ENCODE data around the gene SORBS2. TPM values are rescaled to one million over a fixed set of nuclear protein-coding genes. Genes with fewer than 3 reads are reported as not detected.

SORBS2 gene
- total and polyA plus RNA-seq, 2 of the 4 experiments (the other 2 are of a cell fraction), result 0.18 TPM; not detected in 1

- H3K56ac ChIP-seq (ENCODE audit: extremely low read depth, insufficient read depth, low read length), result no peak overlapping the region
- H2BK15ac ChIP-seq (ENCODE audit: low read depth, low read length), result no peak overlapping the region
- ChIA-PET POLR2A (ENCODE audit: unreplicated experiment) (no interaction called here), CTCF (no interaction called here)
- dilution Hi-C loops (cut with HindIII; ENCODE audit: low sequenced_read_pairs, unreplicated experiment) (no loop called here), intact Hi-C loops (cut with micrococcal nuclease) (no loop called here), in situ Hi-C loops (cut with MboI; ENCODE audit: low sequenced_read_pairs) (no loop called here)
- no peaks in the 10 kb centered on the region for H3K79me1 ChIP-seq (ENCODE audit: low read depth in 1 of 2, low read length in 2 of 2)
- ATAC-seq (ENCODE audit: low read depth) (no peak), DNase-seq (no peak)
- no peak overlapping the region for H3K27ac ChIP-seq (ENCODE audit: insufficient read depth, low read length)
- H3K4ac ChIP-seq (ENCODE audit: low read depth, low read length), result no peak overlapping the region
- no peak overlapping the region for H2AK5ac ChIP-seq (ENCODE audit: low read depth, low read length)
- H2BK120ac ChIP-seq (ENCODE audit: low read depth, low read length), result no peak overlapping the region
- H3K36me3 ChIP-seq (ENCODE audit: control insufficient read depth, insufficient read depth, low read length), result no peaks in the 10 kb centered on the region
- H2BK5ac ChIP-seq (ENCODE audit: low read depth, low read length, poor library complexity, severe bottlenecking), result no peak overlapping the region
- H4K5ac ChIP-seq (ENCODE audit: low read depth, low read length), result no peak overlapping the region
- no peak overlapping the region for H3K23ac ChIP-seq (ENCODE audit: low read depth, low read length)
- H4K8ac ChIP-seq (ENCODE audit: low read depth in 2 of 2, low read length in 2 of 2), result no peak overlapping the region
- H3K9me3 ChIP-seq (ENCODE audit: control insufficient read depth, insufficient read depth, low read length), result no peaks in the 10 kb centered on the region
- no peaks in the 10 kb centered on the region for H3K9me1 ChIP-seq (ENCODE audit: insufficient read depth, low read length)
- TF ChIP-seq RCOR1 (IDR thresholded peaks at IDR 0.05; ENCODE audit: insufficient replicate concordance, low read length), result no peak
- no peak for TF ChIP-seq RFX5 (IDR thresholded peaks at IDR 0.05; ENCODE audit: low read depth, low read length)
- TF ChIP-seq, protein P1, sequence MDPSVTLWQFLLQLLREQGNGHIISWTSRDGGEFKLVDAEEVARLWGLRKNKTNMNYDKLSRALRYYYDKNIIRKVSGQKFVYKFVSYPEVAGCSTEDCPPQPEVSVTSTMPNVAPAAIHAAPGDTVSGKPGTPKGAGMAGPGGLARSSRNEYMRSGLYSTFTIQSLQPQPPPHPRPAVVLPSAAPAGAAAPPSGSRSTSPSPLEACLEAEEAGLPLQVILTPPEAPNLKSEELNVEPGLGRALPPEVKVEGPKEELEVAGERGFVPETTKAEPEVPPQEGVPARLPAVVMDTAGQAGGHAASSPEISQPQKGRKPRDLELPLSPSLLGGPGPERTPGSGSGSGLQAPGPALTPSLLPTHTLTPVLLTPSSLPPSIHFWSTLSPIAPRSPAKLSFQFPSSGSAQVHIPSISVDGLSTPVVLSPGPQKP (IDR thresholded peaks at IDR 0.05; ENCODE audit: borderline replicate concordance, low read depth, low read length), result no peak
- TF ChIP-seq, protein P2, sequence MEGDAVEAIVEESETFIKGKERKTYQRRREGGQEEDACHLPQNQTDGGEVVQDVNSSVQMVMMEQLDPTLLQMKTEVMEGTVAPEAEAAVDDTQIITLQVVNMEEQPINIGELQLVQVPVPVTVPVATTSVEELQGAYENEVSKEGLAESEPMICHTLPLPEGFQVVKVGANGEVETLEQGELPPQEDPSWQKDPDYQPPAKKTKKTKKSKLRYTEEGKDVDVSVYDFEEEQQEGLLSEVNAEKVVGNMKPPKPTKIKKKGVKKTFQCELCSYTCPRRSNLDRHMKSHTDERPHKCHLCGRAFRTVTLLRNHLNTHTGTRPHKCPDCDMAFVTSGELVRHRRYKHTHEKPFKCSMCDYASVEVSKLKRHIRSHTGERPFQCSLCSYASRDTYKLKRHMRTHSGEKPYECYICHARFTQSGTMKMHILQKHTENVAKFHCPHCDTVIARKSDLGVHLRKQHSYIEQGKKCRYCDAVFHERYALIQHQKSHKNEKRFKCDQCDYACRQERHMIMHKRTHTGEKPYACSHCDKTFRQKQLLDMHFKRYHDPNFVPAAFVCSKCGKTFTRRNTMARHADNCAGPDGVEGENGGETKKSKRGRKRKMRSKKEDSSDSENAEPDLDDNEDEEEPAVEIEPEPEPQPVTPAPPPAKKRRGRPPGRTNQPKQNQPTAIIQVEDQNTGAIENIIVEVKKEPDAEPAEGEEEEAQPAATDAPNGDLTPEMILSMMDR (conservative IDR thresholded peaks at IDR 0.05; ENCODE audit: low read depth, low read length), result no peak
- no peak for TF ChIP-seq CEBPB (IDR thresholded peaks at IDR 0.05; ENCODE audit: low read depth, low read length)
- no peak for TF ChIP-seq FOS (IDR thresholded peaks at IDR 0.05; ENCODE audit: low read depth, low read length)
- no peak for TF ChIP-seq CHD1 (IDR thresholded peaks at IDR 0.05; ENCODE audit: low read depth, low read length)
- TF ChIP-seq MXI1 (IDR thresholded peaks at IDR 0.05; ENCODE audit: borderline replicate concordance, low read depth, low read length), result no peak
- TF ChIP-seq NFE2L2 (IDR thresholded peaks at IDR 0.05; ENCODE audit: low read depth, low read length), result no peak
- no peak for TF ChIP-seq POLR2A (IDR thresholded peaks at IDR 0.05; ENCODE audit: low read depth, low read length)
- no peak for TF ChIP-seq MAZ (IDR thresholded peaks at IDR 0.05; ENCODE audit: borderline replicate concordance, low read depth, low read length)
- TF ChIP-seq MAFK (IDR thresholded peaks at IDR 0.05; ENCODE audit: low read depth, low read length), result no peak
- TF ChIP-seq BHLHE40 (IDR thresholded peaks at IDR 0.05; ENCODE audit: low read depth, low read length), result no peak
- no peak for TF ChIP-seq RAD21 (IDR thresholded peaks at IDR 0.05; ENCODE audit: low read length)
- TF ChIP-seq, protein P3, sequence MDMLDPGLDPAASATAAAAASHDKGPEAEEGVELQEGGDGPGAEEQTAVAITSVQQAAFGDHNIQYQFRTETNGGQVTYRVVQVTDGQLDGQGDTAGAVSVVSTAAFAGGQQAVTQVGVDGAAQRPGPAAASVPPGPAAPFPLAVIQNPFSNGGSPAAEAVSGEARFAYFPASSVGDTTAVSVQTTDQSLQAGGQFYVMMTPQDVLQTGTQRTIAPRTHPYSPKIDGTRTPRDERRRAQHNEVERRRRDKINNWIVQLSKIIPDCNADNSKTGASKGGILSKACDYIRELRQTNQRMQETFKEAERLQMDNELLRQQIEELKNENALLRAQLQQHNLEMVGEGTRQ (IDR thresholded peaks at IDR 0.05; ENCODE audit: low read depth, low read length), result no peak
- no peak for TF ChIP-seq SMC3 (IDR thresholded peaks at IDR 0.05; ENCODE audit: low read depth, low read length)
- no TSS peak for BruUV-seq (replicated peaks)
- no peak overlapping the region for H2AK9ac ChIP-seq (replicated peaks; ENCODE audit: low read depth, low read length, poor library complexity)
- no peak overlapping the region for H3K14ac ChIP-seq (replicated peaks; ENCODE audit: low read depth, low read length)
- H3K27me3 ChIP-seq (ENCODE audit: control insufficient read depth, insufficient read depth, low read length), result peaks cover 19% of the 10 kb centered on the region
- no peak overlapping the region for H3K18ac ChIP-seq (ENCODE audit: low read depth, low read length)
- H4K91ac ChIP-seq (ENCODE audit: insufficient read depth, low read depth, low read length), result no peak overlapping the region
- no peak overlapping the region for H3K4me3 ChIP-seq (ENCODE audit: insufficient read depth, low read depth, low read length)
- H3K4me1 ChIP-seq (ENCODE audit: control insufficient read depth, insufficient read depth, low read length), result no peaks in the 10 kb centered on the region
- H3K9ac ChIP-seq (ENCODE audit: low read depth, low read length), result no peak overlapping the region
- H3K4me2 ChIP-seq (ENCODE audit: low read depth, low read length), result no peak overlapping the region
- H2BK20ac ChIP-seq (ENCODE audit: low read depth, low read length), result no peak overlapping the region
- H2AFZ ChIP-seq (replicated peaks; ENCODE audit: low read length, poor library complexity), result no peak overlapping the region
- WGBS, 2 experiments (ENCODE audit: extremely low coverage in 2 of 2, insufficient read length in 1 of 2), result no CpG with 5 or more reads among the region's 3 CpGs
- H4K20me1 ChIP-seq (ENCODE audit: insufficient read depth, low read length), result no peaks in the 10 kb centered on the region
Observed at GRCh38 chr4:185602397-185602796, 209.6 kb downstream of the SORBS2 start.

Measured in IMR-90 (cell line).